ENCODE measurements around the gene TRAPPC3.
A peak's percentile ranks its signal among the peaks of the same experiment; 100 is the strongest.
"Not testable (repeated sequence)": the region's sequence is repeated elsewhere in the genome, so short reads cannot be mapped to it uniquely, and the experiment has no call there.

Gene TRAPPC3

DNA sequence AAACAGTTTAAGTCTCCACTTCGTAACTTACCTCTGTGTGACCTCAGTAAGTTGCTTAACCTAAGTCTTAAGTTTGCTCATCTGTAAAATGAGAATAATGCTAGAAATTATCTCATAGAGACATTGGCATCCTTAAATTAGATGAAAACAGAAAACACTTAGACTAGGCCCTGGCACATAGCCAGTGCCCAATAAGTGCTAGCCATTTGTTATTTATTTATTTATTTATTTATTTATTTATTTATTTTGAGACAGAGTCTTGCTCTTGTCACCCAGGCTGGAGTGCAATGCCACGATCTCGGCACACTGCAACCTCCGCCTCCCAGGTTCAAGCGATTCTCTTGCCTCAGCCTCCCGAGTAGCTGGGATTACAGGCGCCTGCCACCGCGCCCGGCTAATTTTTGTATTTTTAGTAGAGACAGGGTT, 9.6 kb upstream of the TRAPPC3 start:
- not testable (repeated sequence) for H3K27me3 ChIP-seq (ENCODE audit: control insufficient read depth in 2 of 2, insufficient read depth in 2 of 2, low read length in 2 of 2); H3K27ac ChIP-seq (ENCODE audit: low read depth in 2 of 2, low read length in 2 of 2); H3K9ac ChIP-seq (ENCODE audit: low read depth in 1 of 2, low read length in 2 of 2); H3K9me3 ChIP-seq (ENCODE audit: control insufficient read depth in 2 of 2, low read length in 2 of 2); H3K36me3 ChIP-seq (ENCODE audit: control insufficient read depth in 2 of 2, insufficient read depth in 2 of 2, low read length in 2 of 2)
- peak overlapping the region in 1 of 2 donors; percentile 79 for H3K4me3 ChIP-seq (ENCODE audit: low read length in 2 of 2)
- peaks cover 47 to 59% of the 10 kb centered on the region in 2 donors for H3K4me1 ChIP-seq (ENCODE audit: control insufficient read depth in 2 of 2, insufficient read depth in 2 of 2, low read length in 2 of 2)

DNA sequence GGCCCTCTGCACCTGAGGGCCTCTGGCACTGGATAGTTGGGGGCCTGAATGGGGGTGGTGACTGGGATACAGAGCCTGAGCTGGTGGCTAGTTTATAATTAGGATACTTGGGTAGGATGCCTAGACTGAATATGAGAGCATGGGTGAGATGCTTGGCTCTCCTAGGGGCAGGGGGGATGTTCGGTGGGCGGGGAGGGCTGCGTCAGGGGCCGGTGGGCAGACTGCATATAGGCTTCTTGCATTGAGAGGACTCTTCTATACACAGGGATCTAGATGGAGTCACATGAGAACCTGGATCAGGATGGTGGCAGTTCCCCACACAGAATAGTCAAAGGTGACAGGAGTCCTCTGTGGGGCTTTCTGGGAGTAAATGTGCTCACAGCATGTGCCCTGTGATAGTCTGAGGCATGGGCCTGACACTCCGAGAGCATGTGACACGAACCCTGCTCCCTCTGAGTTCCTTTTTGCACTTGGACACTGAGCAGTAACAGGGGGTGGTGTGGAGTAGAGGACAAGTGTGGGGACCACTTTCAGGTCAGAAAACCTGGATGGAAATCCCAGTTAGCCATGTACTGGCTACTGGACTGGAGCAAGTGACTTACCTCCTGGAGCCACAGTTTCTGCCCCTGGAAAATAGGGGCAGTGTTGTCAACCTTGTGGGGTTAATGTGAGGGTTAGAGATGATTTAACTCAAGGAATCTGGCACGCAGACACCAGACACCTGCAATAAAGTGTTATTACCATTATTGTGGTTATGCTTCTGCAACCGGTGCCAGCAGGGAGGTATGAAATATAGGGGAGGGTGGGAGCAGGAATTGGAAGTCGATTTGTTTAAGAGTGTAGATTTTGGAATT, 8.9 kb upstream of the TRAPPC3 start:
- no peaks in the 10 kb centered on the region for H3K36me3 ChIP-seq (ENCODE audit: control insufficient read depth in 2 of 2, insufficient read depth in 2 of 2, low read length in 2 of 2)
- H3K4me1 ChIP-seq (ENCODE audit: control insufficient read depth in 2 of 2, insufficient read depth in 2 of 2, low read length in 2 of 2): peaks cover 47 to 59% of the 10 kb centered on the region in 2 donors
- H3K9ac ChIP-seq (ENCODE audit: low read depth in 1 of 2, low read length in 2 of 2): peak overlapping the region; percentile 28 to 61
- peak overlapping the region; percentile 79 to 95 for H3K4me3 ChIP-seq (ENCODE audit: low read length in 2 of 2)
- no peaks in the 10 kb centered on the region for H3K9me3 ChIP-seq (ENCODE audit: control insufficient read depth in 2 of 2, low read length in 2 of 2)
- H3K27ac ChIP-seq (ENCODE audit: low read depth in 2 of 2, low read length in 2 of 2): peak overlapping the region; percentile 4 to 94
- no peaks in the 10 kb centered on the region for H3K27me3 ChIP-seq (ENCODE audit: control insufficient read depth in 2 of 2, insufficient read depth in 2 of 2, low read length in 2 of 2)

DNA sequence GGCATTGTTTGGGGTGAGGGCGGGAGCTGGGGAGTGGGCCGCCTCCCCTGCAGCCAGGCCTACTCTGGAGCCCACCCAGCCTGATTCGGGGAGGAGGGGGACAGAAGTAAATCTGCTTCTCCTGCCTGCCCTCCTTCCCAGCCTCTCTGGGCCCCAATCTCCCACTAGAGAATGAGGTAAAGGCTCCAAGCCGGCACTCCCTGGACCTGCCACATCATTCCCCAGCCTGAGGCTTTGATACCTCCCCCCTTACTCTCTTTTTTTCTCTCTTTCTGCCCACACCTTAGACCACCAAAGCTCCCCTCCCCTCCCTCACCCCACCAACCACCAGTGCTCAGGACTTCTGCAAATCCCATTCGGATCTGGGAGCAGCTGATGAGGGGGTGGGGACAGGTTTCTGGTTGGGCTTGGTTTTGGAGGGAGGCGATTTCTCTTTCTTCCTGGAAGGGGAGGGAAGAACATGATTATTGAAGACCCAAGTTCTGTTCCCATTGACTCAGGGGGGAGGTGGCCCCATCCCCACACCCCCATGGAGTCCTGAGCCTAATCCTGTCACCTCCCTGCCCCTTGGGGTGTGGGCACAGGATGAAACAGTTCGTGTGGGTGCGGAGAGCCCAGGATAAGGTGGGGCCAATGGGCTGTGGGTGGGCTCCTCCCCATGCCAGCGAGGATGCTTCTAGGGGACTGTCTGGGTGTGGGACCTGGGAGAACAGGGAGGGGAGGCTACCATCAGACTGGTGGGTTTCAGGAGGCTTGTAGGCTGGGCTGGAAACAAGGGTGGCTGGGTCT, 8.0 kb upstream of the TRAPPC3 start:
- Histone ChIP-seq H3K4me1 (ENCODE audit: control insufficient read depth in 2 of 2, insufficient read depth in 2 of 2, low read length in 2 of 2) (peaks cover 44 to 53% of the 10 kb centered on the region in 2 donors), H3K27ac (ENCODE audit: low read depth in 2 of 2, low read length in 2 of 2) (peak overlapping the region; percentile 84 to 94), H3K36me3 (ENCODE audit: control insufficient read depth in 2 of 2, insufficient read depth in 2 of 2, low read length in 2 of 2) (no peaks in the 10 kb centered on the region), H3K27me3 (ENCODE audit: control insufficient read depth in 2 of 2, insufficient read depth in 2 of 2, low read length in 2 of 2) (no peaks in the 10 kb centered on the region), H3K9ac (ENCODE audit: low read depth in 1 of 2, low read length in 2 of 2) (peak overlapping the region; percentile 77 to 98), H3K4me3 (ENCODE audit: low read length in 2 of 2) (peak overlapping the region; percentile 79 to 95), H3K9me3 (ENCODE audit: control insufficient read depth in 2 of 2, low read length in 2 of 2) (no peaks in the 10 kb centered on the region)

DNA sequence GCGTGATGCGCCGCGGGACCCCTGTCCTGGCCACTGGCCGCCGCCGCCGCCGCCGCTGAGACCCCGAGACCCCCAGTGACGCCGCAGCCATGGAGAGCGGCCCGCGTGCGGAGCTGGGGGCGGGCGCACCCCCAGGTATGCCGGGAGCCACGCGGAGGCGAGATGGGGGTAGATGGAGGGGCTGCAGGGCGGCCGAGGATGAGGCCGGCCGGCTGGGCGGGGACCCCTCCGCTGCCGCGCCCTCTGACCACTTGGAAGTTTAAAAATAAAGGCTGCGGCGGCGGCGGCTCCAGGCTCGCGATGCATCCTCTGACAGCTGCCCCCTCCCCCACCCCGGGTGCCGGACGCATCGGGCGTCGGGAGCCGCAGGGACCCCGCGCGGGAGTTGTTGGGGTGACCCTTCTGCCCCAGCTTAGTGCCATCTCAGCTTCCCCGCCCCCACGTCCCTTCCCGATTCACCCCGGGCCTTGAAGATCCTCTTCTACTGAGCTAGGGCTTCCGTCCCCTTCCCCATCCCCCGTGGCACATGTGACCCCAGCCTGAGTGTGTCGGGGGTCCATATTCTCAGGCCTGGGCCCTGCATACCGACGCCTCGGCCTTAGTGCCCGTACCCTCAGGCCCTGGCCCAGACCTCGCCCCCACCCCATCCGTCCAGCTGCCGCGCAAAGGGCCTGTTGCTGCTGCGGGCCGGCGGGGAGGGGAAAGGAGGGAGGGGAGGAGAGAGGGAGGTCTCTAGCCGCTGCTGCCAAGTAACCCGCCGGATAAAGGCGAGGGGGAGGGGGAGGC, 7.2 kb upstream of the TRAPPC3 start:
- Histone ChIP-seq H3K27me3 (ENCODE audit: control insufficient read depth in 2 of 2, insufficient read depth in 2 of 2, low read length in 2 of 2) (no peaks in the 10 kb centered on the region), H3K27ac (ENCODE audit: low read depth in 2 of 2, low read length in 2 of 2) (peak overlapping the region; percentile 84 to 94), H3K9ac (ENCODE audit: low read depth in 1 of 2, low read length in 2 of 2) (peak overlapping the region; percentile 77 to 98), H3K4me1 (ENCODE audit: control insufficient read depth in 2 of 2, insufficient read depth in 2 of 2, low read length in 2 of 2) (peaks cover 43 to 52% of the 10 kb centered on the region in 2 donors), H3K4me3 (ENCODE audit: low read length in 2 of 2) (peak overlapping the region; percentile 79 to 95), H3K36me3 (ENCODE audit: control insufficient read depth in 2 of 2, insufficient read depth in 2 of 2, low read length in 2 of 2) (no peaks in the 10 kb centered on the region), H3K9me3 (ENCODE audit: control insufficient read depth in 2 of 2, low read length in 2 of 2) (no peaks in the 10 kb centered on the region)

DNA sequence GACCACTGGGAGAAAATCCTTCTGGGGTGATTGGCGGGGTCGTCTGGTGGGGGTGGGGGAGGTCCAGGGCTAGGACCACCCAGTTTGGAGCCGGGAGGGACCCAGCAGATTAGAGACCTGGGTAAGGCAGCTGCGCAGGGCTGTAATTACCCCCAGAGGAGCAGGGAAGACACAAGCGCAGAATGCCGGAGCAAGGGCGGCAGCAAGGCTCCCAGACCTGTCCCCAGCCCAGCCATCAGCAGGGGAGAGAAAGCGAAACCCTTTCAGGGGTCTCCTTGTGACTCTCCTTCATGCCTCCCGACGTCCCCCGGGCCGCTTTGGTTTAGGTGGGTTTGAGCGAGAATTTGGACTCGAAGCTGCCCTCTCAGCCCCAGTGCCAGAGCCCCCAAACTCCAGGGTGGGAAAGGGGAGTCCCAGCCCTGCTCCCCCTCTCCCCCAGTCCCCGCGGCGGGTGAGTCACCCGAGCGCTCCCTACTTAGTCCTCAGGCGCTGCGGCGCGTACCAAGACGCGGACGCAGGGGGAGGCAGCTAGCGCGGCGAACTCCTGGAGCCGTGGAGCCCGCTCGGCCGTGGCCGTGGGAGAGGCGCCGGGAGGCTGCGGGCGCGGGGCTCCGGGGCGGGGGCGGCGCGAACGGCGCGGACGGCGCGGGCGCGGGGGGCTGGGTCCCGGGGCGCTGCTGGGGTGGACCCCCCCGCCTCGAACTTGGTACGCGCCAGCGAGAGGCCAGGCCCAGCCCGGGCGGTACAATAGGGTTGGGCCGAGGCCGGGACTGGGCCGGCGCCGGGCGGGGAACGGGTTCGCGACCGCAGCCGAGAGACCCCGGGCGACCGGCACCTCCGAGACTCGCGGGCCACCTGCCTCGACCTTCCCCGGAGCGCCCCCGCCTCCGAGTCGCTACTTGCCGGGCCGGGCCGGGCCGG, 6.4 kb upstream of the TRAPPC3 start, which contains the start of gene MAP7D1:
TSS of gene MAP7D1 (plus strand) at position 753 of the 921 bp plus-strand sequence. CDS start 258 bp downstream, outside the sequence.
- no peaks in the 10 kb centered on the region for H3K9me3 ChIP-seq (ENCODE audit: control insufficient read depth in 2 of 2, low read length in 2 of 2)
- peaks cover 50 to 57% of the 10 kb centered on the region in 2 donors for H3K4me1 ChIP-seq (ENCODE audit: control insufficient read depth in 2 of 2, insufficient read depth in 2 of 2, low read length in 2 of 2)
- H3K4me3 ChIP-seq (ENCODE audit: low read length in 2 of 2): peak within 1 kb of the TSS; percentile 89 to 95
- no peaks in the 10 kb centered on the region for H3K27me3 ChIP-seq (ENCODE audit: control insufficient read depth in 2 of 2, insufficient read depth in 2 of 2, low read length in 2 of 2)
- peak within 1 kb of the TSS; percentile 89 to 94 for H3K27ac ChIP-seq (ENCODE audit: low read depth in 2 of 2, low read length in 2 of 2)
- peak within 1 kb of the TSS; percentile 98 to 99 for H3K9ac ChIP-seq (ENCODE audit: low read depth in 1 of 2, low read length in 2 of 2)
- no peaks in the 10 kb centered on the region for H3K36me3 ChIP-seq (ENCODE audit: control insufficient read depth in 2 of 2, insufficient read depth in 2 of 2, low read length in 2 of 2)

DNA sequence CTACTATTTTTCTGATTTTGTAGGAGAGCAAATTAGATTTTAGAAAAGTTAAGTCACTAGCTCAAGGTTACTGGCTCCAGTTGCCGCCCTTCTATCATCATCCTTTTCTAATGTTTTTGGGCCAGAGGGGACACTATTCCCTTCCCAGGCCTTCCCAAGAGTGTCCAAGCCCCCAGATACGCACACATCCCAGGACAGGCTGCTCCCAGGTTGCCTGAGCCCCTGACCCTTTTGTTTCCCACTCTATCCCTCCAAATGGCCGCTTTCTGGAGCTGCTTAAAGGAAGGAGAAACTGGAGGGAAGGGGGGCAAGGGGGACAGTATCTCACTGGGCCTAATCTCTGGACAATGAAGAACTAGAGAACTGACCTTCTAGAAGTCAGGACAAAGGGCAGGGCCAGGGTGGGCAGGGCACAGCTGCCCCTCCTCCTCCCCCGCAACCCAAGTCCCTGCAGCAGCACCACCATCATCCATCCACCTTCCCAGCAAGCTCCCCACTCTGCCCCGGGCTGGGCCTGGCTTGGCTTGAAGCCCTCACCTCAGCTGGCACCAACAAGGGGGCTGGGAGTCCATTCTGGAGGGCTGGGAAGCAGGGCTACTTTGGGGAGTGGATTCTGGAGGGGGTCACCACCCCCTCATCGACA, 5.6 kb upstream of the TRAPPC3 start:
- peak overlapping the region; percentile 89 to 94 for H3K27ac ChIP-seq (ENCODE audit: low read depth in 2 of 2, low read length in 2 of 2)

DNA sequence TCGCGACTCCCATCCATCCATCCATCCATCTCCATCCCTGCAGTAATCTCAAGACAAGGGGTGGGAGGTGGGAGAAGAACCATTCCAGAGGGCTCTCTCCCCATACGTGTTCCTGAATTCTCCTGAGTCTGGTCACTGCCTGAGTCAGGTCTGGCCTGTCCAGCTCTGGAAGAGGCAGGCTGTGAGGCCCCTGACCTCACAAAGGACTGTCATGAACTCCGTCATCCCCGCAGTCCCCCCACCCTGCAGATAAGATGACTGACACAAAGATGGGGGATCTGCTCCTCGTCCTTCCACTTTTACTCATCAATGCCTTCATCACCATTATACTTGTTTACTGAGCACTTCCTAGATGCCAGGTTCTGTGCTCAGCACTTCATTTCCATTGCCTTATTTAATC, 5.0 kb upstream of the TRAPPC3 start:
- H3K36me3 ChIP-seq (ENCODE audit: control insufficient read depth in 2 of 2, insufficient read depth in 2 of 2, low read length in 2 of 2): no peaks in the 10 kb centered on the region
- no peaks in the 10 kb centered on the region for H3K27me3 ChIP-seq (ENCODE audit: control insufficient read depth in 2 of 2, insufficient read depth in 2 of 2, low read length in 2 of 2)
- H3K27ac ChIP-seq (ENCODE audit: low read depth in 2 of 2, low read length in 2 of 2): no peak overlapping the region
- peaks cover 50 to 53% of the 10 kb centered on the region in 2 donors for H3K4me1 ChIP-seq (ENCODE audit: control insufficient read depth in 2 of 2, insufficient read depth in 2 of 2, low read length in 2 of 2)
- H3K9me3 ChIP-seq (ENCODE audit: control insufficient read depth in 2 of 2, low read length in 2 of 2): no peaks in the 10 kb centered on the region
- no peak overlapping the region for H3K4me3 ChIP-seq (ENCODE audit: low read length in 2 of 2)
- H3K9ac ChIP-seq (ENCODE audit: low read depth in 1 of 2, low read length in 2 of 2): no peak overlapping the region

More for the DNA sequence above, 5.6 kb upstream of the TRAPPC3 start:
- peak overlapping the region; percentile 89 to 95 for H3K4me3 ChIP-seq (ENCODE audit: low read length in 2 of 2)
- H3K27me3 ChIP-seq (ENCODE audit: control insufficient read depth in 2 of 2, insufficient read depth in 2 of 2, low read length in 2 of 2): no peaks in the 10 kb centered on the region
- no peaks in the 10 kb centered on the region for H3K9me3 ChIP-seq (ENCODE audit: control insufficient read depth in 2 of 2, low read length in 2 of 2)
- peak overlapping the region; percentile 98 to 99 for H3K9ac ChIP-seq (ENCODE audit: low read depth in 1 of 2, low read length in 2 of 2)
- no peaks in the 10 kb centered on the region for H3K36me3 ChIP-seq (ENCODE audit: control insufficient read depth in 2 of 2, insufficient read depth in 2 of 2, low read length in 2 of 2)
- H3K4me1 ChIP-seq (ENCODE audit: control insufficient read depth in 2 of 2, insufficient read depth in 2 of 2, low read length in 2 of 2): peaks cover 52 to 57% of the 10 kb centered on the region in 2 donors

DNA sequence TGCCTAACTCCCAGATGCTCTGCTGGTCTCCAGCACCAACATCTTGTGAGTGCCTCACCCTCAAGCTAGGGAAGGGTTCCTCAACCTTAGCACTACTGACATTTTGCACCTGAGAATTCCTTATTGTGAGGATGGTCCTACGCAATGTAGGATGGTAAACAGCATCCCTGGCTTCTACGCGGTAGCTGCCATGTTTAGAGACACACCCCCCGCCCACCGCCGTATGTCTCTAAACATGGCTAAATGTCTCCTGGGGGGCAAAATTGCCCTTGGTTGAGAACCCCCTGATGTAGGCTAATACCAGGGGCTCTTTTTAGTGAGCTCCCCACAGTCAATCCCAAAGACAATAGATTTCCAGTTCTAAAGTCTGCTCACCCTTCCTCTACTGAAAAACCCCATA, 4.2 kb upstream of the TRAPPC3 start:
- H3K4me3 ChIP-seq (ENCODE audit: low read length in 2 of 2): no peak overlapping the region
- no peak overlapping the region for H3K27ac ChIP-seq (ENCODE audit: low read depth in 2 of 2, low read length in 2 of 2)
- peaks cover 51% of the 10 kb centered on the region in 2 donors for H3K4me1 ChIP-seq (ENCODE audit: control insufficient read depth in 2 of 2, insufficient read depth in 2 of 2, low read length in 2 of 2)
- no peak overlapping the region for H3K9ac ChIP-seq (ENCODE audit: low read depth in 1 of 2, low read length in 2 of 2)
- H3K27me3 ChIP-seq (ENCODE audit: control insufficient read depth in 2 of 2, insufficient read depth in 2 of 2, low read length in 2 of 2): no peaks in the 10 kb centered on the region
- H3K9me3 ChIP-seq (ENCODE audit: control insufficient read depth in 2 of 2, low read length in 2 of 2): no peaks in the 10 kb centered on the region
- no peaks in the 10 kb centered on the region for H3K36me3 ChIP-seq (ENCODE audit: control insufficient read depth in 2 of 2, insufficient read depth in 2 of 2, low read length in 2 of 2)

DNA sequence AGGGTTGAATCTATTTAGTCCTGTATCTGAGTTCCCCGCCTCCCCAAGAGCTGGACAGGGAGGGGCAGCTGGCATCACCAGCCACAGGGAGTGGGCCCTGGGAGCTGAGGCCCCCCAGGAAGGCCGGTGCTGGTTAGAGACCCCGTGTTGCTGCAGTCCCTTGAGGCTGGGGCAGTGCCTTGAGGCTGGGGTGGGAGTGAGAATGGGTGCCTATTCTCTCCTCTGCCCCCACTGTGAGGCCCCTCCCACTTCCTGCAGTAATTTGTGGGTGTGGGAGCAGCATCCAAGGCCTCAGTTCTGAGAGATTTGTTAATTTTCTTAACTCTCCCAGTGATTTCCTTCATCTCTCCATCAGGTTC, 2.5 kb upstream of the TRAPPC3 start:
- Histone ChIP-seq H3K36me3 (ENCODE audit: control insufficient read depth in 2 of 2, insufficient read depth in 2 of 2, low read length in 2 of 2) (no peaks in the 10 kb centered on the region), H3K9ac (ENCODE audit: low read depth in 1 of 2, low read length in 2 of 2) (peak overlapping the region; percentile 41), H3K27me3 (ENCODE audit: control insufficient read depth in 2 of 2, insufficient read depth in 2 of 2, low read length in 2 of 2) (no peaks in the 10 kb centered on the region), H3K4me3 (ENCODE audit: low read length in 2 of 2) (peak overlapping the region in 1 of 2 donors; percentile 26), H3K27ac (ENCODE audit: low read depth in 2 of 2, low read length in 2 of 2) (peak overlapping the region; percentile 61 to 95), H3K9me3 (ENCODE audit: control insufficient read depth in 2 of 2, low read length in 2 of 2) (no peaks in the 10 kb centered on the region), H3K4me1 (ENCODE audit: control insufficient read depth in 2 of 2, insufficient read depth in 2 of 2, low read length in 2 of 2) (peaks cover 36% of the 10 kb centered on the region in 2 donors)

Data from mucosa of rectum (tissue), 2 donors.